HepG2 (cell line): ENCODE results near the gene JOSD2. TPM values are rescaled to one million over a fixed set of nuclear protein-coding genes. Genes with fewer than 3 reads are reported as not detected.

Experiments
- ATAC-seq: fragments of 200-7000 bp; cut with Tn5 transposase; 3 replicates; pipeline ENCODE4 v1.9.1; 2020; ENCODE audit warnings: mild to moderate bottlenecking, moderate library complexity
- BruUV-seq: library from RNA; stranded (reverse); fragments of 400-500 nt; replicated peaks from 2 replicates; lab custom pipeline; 2021; lab: Mats Ljungman, UMichigan
- CTCF ChIA-PET: fragments of 300-600 bp; formaldehyde crosslinking; extraction: SDS; loops from one replicate; lab custom pipeline; 2021; ENCODE audit warnings: low total read pairs, inconsistent platforms, low intra/inter-chr PET ratio; lab: Yijun Ruan, JAX
- POLR2A ChIA-PET: fragments of 350-600 bp; sonication (Branson Sonifier 250); formaldehyde crosslinking; loops from one replicate; lab custom pipeline; 2020; ENCODE audit warnings: antibody characterized with exemption, inconsistent platforms; lab: Yijun Ruan, JAX
- DNase-seq: peaks from one replicate; pipeline ENCODE4 v3.0.0-alpha.2; 2015; ENCODE audit warnings: low spot score
- FAIRE-seq: peaks from 3 replicates; lab custom pipeline; 2011; peaks lifted over from hg19 to GRCh38; lab: Jason Lieb, UNC
- H2AFZ ChIP-seq: one replicate; pipeline ENCODE4 v1.6.1; 2011; ENCODE audit warnings: low read length, inconsistent platforms
- H3K27ac ChIP-seq: fragments of 300-600 bp; 3 replicates; pipeline ENCODE4 v1.8.0; 2011; ENCODE audit warnings: mixed run types, mild to moderate bottlenecking, mixed read lengths, low read length, inconsistent platforms; ENCODE audit not compliant: insufficient read depth; ENCODE audit errors: extremely low read length
- H3K27me3 ChIP-seq, 2 experiments: fragments of 200-600 bp in 1 of 2; 2 replicates in 1 of 2; 3 replicates in 1 of 2; pipeline versions ENCODE4 v1.6.0 to v1.8.0; 2011; ENCODE audit warnings: low read length in 2 of 2, mild to moderate bottlenecking in 2 of 2, moderate library complexity in 2 of 2, inconsistent platforms in 1 of 2; ENCODE audit not compliant: insufficient read depth in 2 of 2, control insufficient read depth in 1 of 2
- H3K36me3 ChIP-seq, 2 experiments: fragments of 200-600 bp in 1 of 2; replicated peaks in 1 of 2; 2 replicates in 1 of 2; 3 replicates in 1 of 2; pipeline versions ENCODE4 v1.5.1 to v1.8.0; 2011; ENCODE audit warnings: low read length in 2 of 2, inconsistent platforms in 1 of 2; ENCODE audit not compliant: insufficient read depth in 2 of 2, control insufficient read depth in 1 of 2
- H3K4me1 ChIP-seq: 2 replicates; pipeline ENCODE4 v1.5.1; 2012; ENCODE audit warnings: low read length, inconsistent platforms; ENCODE audit not compliant: insufficient read depth
- H3K4me2 ChIP-seq: 2 replicates; pipeline ENCODE4 v1.6.0; 2011; ENCODE audit warnings: low read depth, low read length, inconsistent platforms
- H3K4me3 ChIP-seq, 3 experiments: fragments of 200-600 bp in 1 of 3; sonication (generic), shearing (Covaris generic) in 1 of 3; replicated peaks in 1 of 3; 2 replicates each; pipeline ENCODE4 v1.5.1; 2011 to 2016; ENCODE audit warnings: low read length in 3 of 3, inconsistent platforms in 2 of 3, low read depth in 2 of 3, mild to moderate bottlenecking in 2 of 3, control low read depth in 1 of 3, mixed read lengths in 1 of 3; ENCODE audit not compliant: insufficient read depth in 1 of 3
- H3K79me2 ChIP-seq: one replicate; pipeline ENCODE4 v1.6.1; 2011; ENCODE audit warnings: low read length, inconsistent platforms; ENCODE audit not compliant: insufficient read depth
- H3K9ac ChIP-seq: 2 replicates; pipeline ENCODE4 v1.6.0; 2011; ENCODE audit warnings: mild to moderate bottlenecking, low read depth, low read length, inconsistent platforms; ENCODE audit not compliant: insufficient read depth
- H3K9me3 ChIP-seq: 2 replicates; pipeline ENCODE4 v1.5.1; 2012; ENCODE audit warnings: mild to moderate bottlenecking, low read length
- H4K20me1 ChIP-seq: 2 replicates; pipeline ENCODE4 v1.6.0; 2011; ENCODE audit warnings: inconsistent platforms, mild to moderate bottlenecking, low read length, moderate library complexity; ENCODE audit not compliant: insufficient read depth
- MAF1 ChIP-seq: sonication (generic); formaldehyde crosslinking; IDR thresholded peaks from 2 replicates; pipeline ENCODE4 v1.5.0; 2020; ENCODE audit warnings: missing genetic modification reagents, borderline replicate concordance
- SOX6 ChIP-seq, 2 experiments: fragments of 450-650 bp in 1 of 2; sonication (generic) in 1 of 2; formaldehyde crosslinking in 1 of 2; IDR thresholded peaks; 2 replicates each; pipeline versions ENCODE4 v1.4.0 to v1.6.1; 2017 to 2020; ENCODE audit warnings: antibody characterized with exemption in 1 of 2, mild to moderate bottlenecking in 1 of 2, missing genetic modification reagents in 1 of 2
- ZNF724P ChIP-seq: sonication (generic); formaldehyde crosslinking; IDR thresholded peaks from 2 replicates; pipeline ENCODE4 v1.8.0; 2022; ENCODE audit warnings: missing genetic modification reagents, borderline replicate concordance
- ZNF768 ChIP-seq: sonication (generic); formaldehyde crosslinking; IDR thresholded peaks from 2 replicates; pipeline ENCODE4 v1.4.0; 2020; ENCODE audit warnings: missing genetic modification reagents
- WGBS: methylation state at CpG from one replicate; pipeline ENCODE4 v1.1.6; 2017; ENCODE audit warnings: low lambda C conversion rate; 5-methylcytosine and 5-hydroxymethylcytosine counted together
- in situ Hi-C: cut with HindIII; loops from 2 replicates; pipeline ENCODE4 v1.10.0; 2017; ENCODE audit warnings: low pct_unique_long_range_greater_than_20kb; ENCODE audit not compliant: extremely low pct_ligation_motif_present
- intact Hi-C: fragments of 100-400 bp; cut with micrococcal nuclease; formaldehyde crosslinking; loops from one replicate; pipeline ENCODE4 v1.10.0; 2022; ENCODE audit not compliant: unreplicated experiment
- polyA plus RNA-seq, 8 experiments: library from polyadenylated mRNA; depleted of rRNA in 3 of 8; stranded (reverse) in 7 of 8; unstranded in 1 of 8; fragments of >200 nt; fragmentation: Illumina TruSeq in 4 of 8; extraction: Trizol in 4 of 8; gene quantifications; 2 replicates each; pipeline versions ENCODE4 v1.2.1 to v1.2.3, GENCODE V29; 2011 to 2016; ENCODE audit warnings: low read depth in 4 of 8, missing spikeins in 1 of 8, mixed read lengths in 1 of 8; ENCODE audit not compliant: insufficient read depth in 1 of 8
- total RNA-seq, 5 experiments: library from RNA; depleted of rRNA; stranded (reverse); fragments of >200 nt; fragmentation: Illumina TruSeq; extraction: Trizol; gene quantifications; 2 replicates each; pipeline ENCODE4 v1.2.3, GENCODE V29; 2016; ENCODE audit warnings: low read depth in 1 of 5

JOSD2 gene
- total and polyA plus RNA-seq, 2 of the 13 experiments (the other 11 are each of a cell fraction or from before 2014, with no cell fraction given), result 2.0 to 4.1 TPM

DNA sequence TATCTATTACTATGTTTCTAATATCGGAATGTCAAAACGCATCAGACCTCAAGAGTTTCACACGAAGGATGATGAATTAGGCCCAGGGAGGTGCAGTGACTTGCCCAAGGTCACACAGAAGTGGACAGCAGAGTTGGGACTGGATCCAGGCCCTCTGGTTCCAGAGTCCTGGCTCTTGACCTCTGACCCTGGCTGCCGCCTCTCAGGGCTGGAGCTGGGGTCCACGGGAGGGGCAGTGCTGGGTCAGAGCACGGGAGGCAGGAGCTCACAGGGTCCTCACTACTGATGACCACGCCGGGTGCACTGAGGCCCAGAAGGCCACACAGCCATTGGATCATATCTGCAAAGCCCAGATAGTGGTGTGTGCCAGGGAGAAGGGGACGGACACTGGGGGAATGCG, 11.9 kb upstream of the JOSD2 start:
- POLR2A ChIA-PET, result no interaction called here
- no peaks in the 10 kb centered on the region for H4K20me1 ChIP-seq
- H3K4me2 ChIP-seq, result no peak overlapping the region
- H3K27ac ChIP-seq, result no peak overlapping the region
- no peaks in the 10 kb centered on the region for H3K36me3 ChIP-seq
- no peaks in the 10 kb centered on the region for H3K9me3 ChIP-seq
- FAIRE-seq, result no peak
- in situ Hi-C loops, result no loop called here
- no peak overlapping the region for H3K9ac ChIP-seq
- H3K4me3 ChIP-seq, result no peak overlapping the region
- no TSS peak for BruUV-seq
- TF ChIP-seq MAF1 (CRISPR knock-in tag), result no peak
- peak; percentile 54; the same call in 1 of the 2 replicates for TF ChIP-seq ZNF768 (CRISPR knock-in tag)
- TF ChIP-seq, all 625 proteins: peak for 1
- intact Hi-C loops, result no loop called here
- CTCF ChIA-PET, result no interaction called here
- WGBS, result 49% methylated on average over 9 of the region's 10 CpGs
- H3K79me2 ChIP-seq, result no peaks in the 10 kb centered on the region
- peaks cover 8% of the 10 kb centered on the region for H3K4me1 ChIP-seq
- no peak overlapping the region for H2AFZ ChIP-seq
- DNase-seq (no peak), ATAC-seq (no peak)
- peaks cover 3 to 9% of the 10 kb centered on the region in 2 experiments; a peak in 2 of 5 replicates for H3K27me3 ChIP-seq

DNA sequence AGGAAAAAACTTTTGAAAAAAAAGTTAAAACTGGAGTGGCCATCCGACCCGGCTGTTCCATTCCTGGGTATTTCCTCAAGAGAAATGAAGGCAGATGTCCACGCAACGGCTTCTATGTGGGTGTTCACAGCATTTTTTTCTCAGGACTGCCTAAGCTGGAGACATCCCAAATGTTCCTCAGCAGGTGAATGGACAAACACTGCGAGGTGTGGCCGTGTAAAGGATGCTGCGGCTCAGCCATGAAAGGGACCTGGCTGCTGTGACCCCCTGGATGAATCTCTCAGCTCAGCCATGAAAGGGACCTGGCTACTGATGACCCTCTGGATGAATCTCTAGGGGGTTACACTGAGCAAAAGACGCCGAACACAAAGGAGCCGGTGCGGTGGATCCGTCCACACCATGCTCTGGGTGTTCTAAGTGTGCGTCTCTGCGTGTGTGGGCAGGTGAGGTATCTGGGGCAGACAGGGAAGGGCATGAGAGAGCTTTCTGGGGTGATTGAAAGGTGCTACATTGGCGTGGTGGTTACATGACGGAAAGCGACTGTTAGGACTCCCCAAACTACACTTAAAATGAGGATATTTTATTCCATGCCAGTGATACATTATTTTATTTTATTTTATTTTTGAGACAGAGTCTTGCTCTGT, 10.0 kb upstream of the JOSD2 start:
- DNase-seq (no peak), FAIRE-seq (no peak), ATAC-seq (no peak)
- Histone ChIP-seq H3K27me3 (peaks cover 3 to 9% of the 10 kb centered on the region in 2 experiments; a peak in 2 of 5 replicates), H3K9ac (no peak overlapping the region), H3K4me3 (no peak overlapping the region), H3K4me1 (peaks cover 3% of the 10 kb centered on the region), H4K20me1 (no peaks in the 10 kb centered on the region), H3K27ac (no peak overlapping the region), H3K4me2 (no peak overlapping the region), H3K79me2 (no peaks in the 10 kb centered on the region), H3K36me3 (no peaks in the 10 kb centered on the region), H2AFZ (no peak overlapping the region), H3K9me3 (no peaks in the 10 kb centered on the region)
- WGBS, result 61% methylated on average over 17 of the region's 17 CpGs
- BruUV-seq, result no TSS peak
- in situ Hi-C loops (no loop called here), intact Hi-C loops (no loop called here)
- TF ChIP-seq SOX6 (IDR thresholded peaks at IDR 0.05), result no peak
- TF ChIP-seq SOX6 (CRISPR knock-in tag; IDR thresholded peaks at IDR 0.05), result no peak
- no peak for TF ChIP-seq ZNF724P
- CTCF ChIA-PET, result no interaction called here
- POLR2A ChIA-PET, result no interaction called here
